Osteoblast (primary cell): ENCODE measurements around the gene EFNB1. TPM values are rescaled to one million over a fixed set of nuclear protein-coding genes. Genes with fewer than 3 reads are reported as not detected.

Source experiments
- DNase-seq: peaks from one replicate; pipeline ENCODE4 v3.0.0; 2011; ENCODE audit warnings: low spot score, mixed read lengths; ENCODE audit not compliant: insufficient read length; ENCODE audit errors: missing footprints
- H2AFZ ChIP-seq: 2 replicates; pipeline ENCODE4 v1.6.0; 2011; ENCODE audit warnings: mild to moderate bottlenecking, low read length
- H3K27ac ChIP-seq: 2 replicates; pipeline ENCODE4 v1.5.1; 2011; ENCODE audit warnings: mild to moderate bottlenecking, low read depth, low read length, moderate library complexity
- H3K27me3 ChIP-seq: 2 replicates; pipeline ENCODE4 v1.6.0; 2012; ENCODE audit warnings: mild to moderate bottlenecking, control low read depth, inconsistent platforms, low read length, moderate library complexity; ENCODE audit not compliant: insufficient read depth
- H3K36me3 ChIP-seq: 2 replicates; pipeline ENCODE4 v1.5.1; 2011; ENCODE audit warnings: mild to moderate bottlenecking, low read length, control low read depth, moderate library complexity; ENCODE audit not compliant: insufficient read depth
- H3K4me1 ChIP-seq: 2 replicates; pipeline ENCODE4 v1.5.1; 2011; ENCODE audit warnings: mild to moderate bottlenecking, low read length, control low read depth, moderate library complexity; ENCODE audit not compliant: insufficient read depth
- H3K4me2 ChIP-seq: 2 replicates; pipeline ENCODE4 v1.6.0; 2011; ENCODE audit warnings: mild to moderate bottlenecking, low read length; ENCODE audit not compliant: insufficient read depth
- H3K4me3 ChIP-seq: fragments of 200-600 bp; sonication (generic); 3 replicates; pipeline ENCODE4 v1.5.1; 2012; ENCODE audit warnings: mild to moderate bottlenecking, low read length, inconsistent platforms; ENCODE audit not compliant: insufficient read depth
- H3K79me2 ChIP-seq: 2 replicates; pipeline ENCODE4 v1.6.0; 2012; ENCODE audit warnings: mild to moderate bottlenecking, low read length, control low read depth, inconsistent platforms; ENCODE audit not compliant: insufficient read depth
- H3K9me3 ChIP-seq: 2 replicates; pipeline ENCODE4 v1.5.1; 2011; ENCODE audit warnings: low read depth, low read length, control low read depth
- H4K20me1 ChIP-seq: 2 replicates; pipeline ENCODE4 v1.6.0; 2012; ENCODE audit warnings: mild to moderate bottlenecking, low read length, control low read depth; ENCODE audit not compliant: insufficient read depth
- total RNA-seq: library from RNA; depleted of rRNA; stranded (reverse); fragments of >200 nt; gene quantifications from 2 replicates; pipeline ENCODE4 v1.2.3, GENCODE V29; 2012
- TF ChIP-seq, protein P1 (sequence below): IDR thresholded peaks from 2 replicates; pipeline ENCODE4 v1.5.1; 2011; ENCODE audit warnings: mild to moderate bottlenecking, low read depth, low read length, moderate library complexity; ENCODE audit errors: extremely low read depth

The EFNB1 gene
- total RNA-seq, 1 donor = 34.7 TPM

DNA sequence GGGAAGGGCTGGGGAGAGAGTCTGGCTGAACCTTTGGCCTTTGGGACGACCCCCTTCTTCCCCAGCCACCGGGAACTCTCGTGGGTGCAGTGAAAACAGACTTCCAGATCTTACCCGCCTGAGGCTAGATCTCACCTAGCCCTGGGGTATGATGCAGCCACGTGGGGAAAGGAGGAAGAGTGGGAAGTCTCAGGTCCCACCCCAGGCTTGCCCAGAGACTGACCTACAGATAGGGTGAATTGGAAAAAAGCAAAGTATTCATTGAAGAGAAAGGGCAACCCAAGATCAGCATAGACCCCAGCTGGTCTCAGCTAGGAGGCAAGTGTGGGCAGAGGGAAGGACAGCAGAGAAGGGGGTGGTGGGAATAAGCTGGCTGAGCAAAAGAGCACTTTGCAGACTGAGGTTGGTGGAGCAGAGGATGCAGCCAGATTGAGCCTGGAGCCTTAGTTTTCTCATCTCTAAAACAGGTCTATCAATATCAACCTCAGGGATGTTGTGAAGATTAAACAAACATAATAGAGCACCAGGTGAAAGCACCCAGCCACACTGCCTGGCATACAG lies 4.2 kb upstream of the EFNB1 start:
- peaks cover 3% of the 10 kb centered on the region for H4K20me1 ChIP-seq
- DNase-seq = peak; percentile 51
- no peaks in the 10 kb centered on the region for H3K36me3 ChIP-seq
- peaks cover 3% of the 10 kb centered on the region for H3K4me1 ChIP-seq
- H3K27ac ChIP-seq = no peak overlapping the region
- no peaks in the 10 kb centered on the region for H3K9me3 ChIP-seq
- no peak overlapping the region for H3K4me2 ChIP-seq
- H3K4me3 ChIP-seq = no peak overlapping the region
- peaks cover 35% of the 10 kb centered on the region for H3K27me3 ChIP-seq
- H2AFZ ChIP-seq = no peak overlapping the region
- no peaks in the 10 kb centered on the region for H3K79me2 ChIP-seq
- TF ChIP-seq, protein P1, sequence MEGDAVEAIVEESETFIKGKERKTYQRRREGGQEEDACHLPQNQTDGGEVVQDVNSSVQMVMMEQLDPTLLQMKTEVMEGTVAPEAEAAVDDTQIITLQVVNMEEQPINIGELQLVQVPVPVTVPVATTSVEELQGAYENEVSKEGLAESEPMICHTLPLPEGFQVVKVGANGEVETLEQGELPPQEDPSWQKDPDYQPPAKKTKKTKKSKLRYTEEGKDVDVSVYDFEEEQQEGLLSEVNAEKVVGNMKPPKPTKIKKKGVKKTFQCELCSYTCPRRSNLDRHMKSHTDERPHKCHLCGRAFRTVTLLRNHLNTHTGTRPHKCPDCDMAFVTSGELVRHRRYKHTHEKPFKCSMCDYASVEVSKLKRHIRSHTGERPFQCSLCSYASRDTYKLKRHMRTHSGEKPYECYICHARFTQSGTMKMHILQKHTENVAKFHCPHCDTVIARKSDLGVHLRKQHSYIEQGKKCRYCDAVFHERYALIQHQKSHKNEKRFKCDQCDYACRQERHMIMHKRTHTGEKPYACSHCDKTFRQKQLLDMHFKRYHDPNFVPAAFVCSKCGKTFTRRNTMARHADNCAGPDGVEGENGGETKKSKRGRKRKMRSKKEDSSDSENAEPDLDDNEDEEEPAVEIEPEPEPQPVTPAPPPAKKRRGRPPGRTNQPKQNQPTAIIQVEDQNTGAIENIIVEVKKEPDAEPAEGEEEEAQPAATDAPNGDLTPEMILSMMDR = no peak

DNA sequence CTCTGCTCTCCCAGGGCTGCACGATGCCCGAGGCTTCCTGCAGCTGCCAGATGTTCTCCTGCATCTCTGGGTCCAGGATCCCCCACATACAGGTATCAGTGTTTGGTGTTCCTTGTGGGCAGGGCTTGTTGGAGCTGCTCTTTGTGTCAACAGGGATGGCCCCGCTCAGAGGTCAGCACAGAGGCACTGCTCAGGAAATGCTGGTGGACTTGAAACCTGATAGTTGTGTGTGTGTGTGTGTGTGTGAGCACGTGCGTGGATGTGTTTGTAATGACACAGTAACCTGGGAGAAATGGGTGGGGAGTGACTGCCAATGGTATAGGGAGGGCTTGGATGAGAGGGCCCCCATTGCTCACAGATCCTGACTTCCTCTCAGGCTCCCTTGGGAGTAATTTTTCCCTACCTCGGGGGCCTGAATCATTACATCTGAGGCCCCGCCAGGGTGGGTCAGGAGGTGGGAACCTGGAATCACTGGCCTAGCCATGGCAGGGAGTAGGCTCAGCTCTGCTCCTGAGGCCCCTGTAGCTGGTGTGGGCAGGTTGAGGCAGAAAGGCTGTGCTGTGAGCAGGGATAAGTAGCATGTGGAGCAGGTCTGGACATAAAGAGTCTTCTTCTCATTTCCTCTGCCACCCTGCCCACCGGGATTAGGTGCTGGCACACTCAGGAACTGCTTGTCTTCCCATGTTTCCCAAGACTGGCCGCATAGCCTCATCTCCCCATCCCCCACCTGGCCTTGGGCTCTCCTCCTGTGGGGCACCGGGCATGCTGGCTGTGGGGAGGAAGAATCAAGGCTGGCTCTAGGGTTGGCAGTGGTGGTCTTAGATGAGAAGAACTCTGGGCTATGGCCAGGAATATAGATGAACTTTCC lies 2.5 kb upstream of the EFNB1 start:
- peaks cover 26% of the 10 kb centered on the region for H3K27me3 ChIP-seq
- DNase-seq = peak; percentile 58
- H3K4me3 ChIP-seq = no peak overlapping the region
- TF ChIP-seq, protein P1 = no peak
- no peak overlapping the region for H3K27ac ChIP-seq
- peaks cover 3% of the 10 kb centered on the region for H4K20me1 ChIP-seq
- peaks cover 11% of the 10 kb centered on the region for H3K79me2 ChIP-seq
- H3K4me1 ChIP-seq = peaks cover 3% of the 10 kb centered on the region
- H3K9me3 ChIP-seq = no peaks in the 10 kb centered on the region
- no peak overlapping the region for H2AFZ ChIP-seq
- H3K36me3 ChIP-seq = no peaks in the 10 kb centered on the region
- H3K4me2 ChIP-seq = no peak overlapping the region

DNA sequence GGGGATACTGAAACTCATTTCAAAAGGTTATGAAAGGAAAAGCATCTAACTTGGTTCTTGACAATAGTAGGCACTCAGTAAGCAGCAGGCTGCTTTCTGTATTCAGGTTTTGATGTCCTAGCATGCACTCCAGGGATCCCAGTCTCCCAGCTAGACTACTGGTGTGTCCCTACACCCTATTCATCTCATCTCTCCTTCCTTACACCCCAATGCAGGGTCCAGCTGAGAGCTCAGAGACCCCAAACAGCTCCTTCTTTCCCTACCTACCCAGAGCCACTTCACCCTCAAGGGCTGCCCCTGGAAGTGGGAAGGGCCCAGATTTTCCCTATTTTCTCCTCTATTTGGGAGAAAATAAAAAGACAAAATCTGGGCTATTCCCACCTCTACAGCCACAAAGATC lies 1.6 kb upstream of the EFNB1 start:
- Histone ChIP-seq H3K36me3 (no peaks in the 10 kb centered on the region), H3K27me3 (peaks cover 26% of the 10 kb centered on the region), H3K27ac (no peak overlapping the region), H3K4me3 (no peak overlapping the region), H3K9me3 (no peaks in the 10 kb centered on the region), H2AFZ (no peak overlapping the region), H4K20me1 (peaks cover 7% of the 10 kb centered on the region), H3K79me2 (peaks cover 14% of the 10 kb centered on the region), H3K4me2 (no peak overlapping the region), H3K4me1 (peaks cover 3% of the 10 kb centered on the region)
- TF ChIP-seq, protein P1 = no peak
- peak; percentile 49 for DNase-seq

DNA sequence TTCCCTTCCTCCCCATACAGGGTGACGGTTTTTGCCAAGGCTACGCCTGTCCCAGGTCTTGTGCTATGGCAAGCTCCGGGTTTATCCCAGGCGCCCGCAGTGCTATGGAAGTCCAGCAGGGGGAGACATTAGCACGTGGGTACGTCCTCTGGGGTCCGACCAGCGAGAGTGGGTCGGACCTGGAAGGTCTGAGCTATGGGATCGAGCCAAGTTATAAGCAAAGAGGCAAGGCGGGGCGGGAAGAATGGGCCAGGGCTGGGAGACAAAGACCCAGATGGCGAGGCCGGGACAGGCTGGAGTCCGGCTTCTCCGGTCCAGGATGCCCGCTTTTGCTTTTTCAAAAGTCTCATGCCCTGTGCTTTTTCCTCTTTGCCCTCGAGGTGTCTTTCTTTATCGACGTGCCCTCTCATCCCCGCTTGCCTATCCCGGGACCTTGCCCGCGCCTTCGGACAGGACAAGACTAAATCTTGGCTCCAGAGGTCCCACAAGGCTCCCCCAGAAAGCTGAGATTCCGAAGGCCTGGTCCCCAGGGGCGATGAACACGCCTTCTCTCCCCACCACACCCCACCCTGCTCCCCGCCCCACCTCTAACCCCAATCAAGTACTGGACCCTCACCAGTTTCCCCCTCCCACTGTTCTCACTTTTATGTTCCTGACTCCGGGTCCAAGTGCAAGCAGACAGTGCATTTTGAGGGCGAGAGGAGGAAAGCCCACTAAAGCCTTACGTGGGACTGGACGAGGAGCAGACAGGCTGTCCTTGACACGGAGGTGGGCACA lies 785 bp upstream of the EFNB1 start:
- no peak overlapping the region for H2AFZ ChIP-seq
- no peaks in the 10 kb centered on the region for H3K9me3 ChIP-seq
- peaks cover 17% of the 10 kb centered on the region for H3K79me2 ChIP-seq
- DNase-seq = peak; percentile 94
- no peak overlapping the region for H3K27ac ChIP-seq
- peaks cover 3% of the 10 kb centered on the region for H3K4me1 ChIP-seq
- no peaks in the 10 kb centered on the region for H3K36me3 ChIP-seq
- H4K20me1 ChIP-seq = peaks cover 8% of the 10 kb centered on the region
- TF ChIP-seq, protein P1 = peak; percentile 91
- H3K27me3 ChIP-seq = peaks cover 26% of the 10 kb centered on the region
- H3K4me3 ChIP-seq = peak overlapping the region; percentile 47
- peak overlapping the region; percentile 76 for H3K4me2 ChIP-seq
